Smooth muscle cell of the brain vasculature (primary cell): ENCODE results near the gene LTBP2.
"Not testable (repeated sequence)": the region's sequence is repeated elsewhere in the genome, so short reads cannot be mapped to it uniquely, and the experiment has no call there.

ENCODE experiments used
- DNase-seq: peaks from one replicate; pipeline ENCODE4 v3.0.0-alpha.2; 2012; ENCODE audit warnings: low read depth, low spot score

LTBP2 gene

DNA sequence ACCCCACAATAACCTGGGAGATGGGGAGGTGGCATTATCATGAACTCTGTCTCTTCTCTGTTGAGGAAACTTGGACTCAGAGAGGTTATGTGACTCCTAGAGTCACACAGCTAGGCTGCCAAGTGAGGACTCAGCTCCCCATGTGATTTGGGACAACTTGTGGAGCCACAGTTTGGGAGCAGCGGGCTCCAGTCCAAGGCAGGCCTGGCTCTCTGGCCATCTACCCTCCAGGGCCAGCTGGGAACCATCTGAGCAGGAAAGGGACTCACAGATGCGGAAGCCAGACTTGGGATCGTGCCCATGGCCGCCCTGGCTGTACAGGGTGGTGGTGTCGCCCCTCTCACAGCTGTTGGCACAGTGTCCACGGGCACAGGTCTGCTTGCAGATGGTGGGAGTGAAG, 59.4 kb downstream of the LTBP2 start:
- DNase-seq = no peak

DNA sequence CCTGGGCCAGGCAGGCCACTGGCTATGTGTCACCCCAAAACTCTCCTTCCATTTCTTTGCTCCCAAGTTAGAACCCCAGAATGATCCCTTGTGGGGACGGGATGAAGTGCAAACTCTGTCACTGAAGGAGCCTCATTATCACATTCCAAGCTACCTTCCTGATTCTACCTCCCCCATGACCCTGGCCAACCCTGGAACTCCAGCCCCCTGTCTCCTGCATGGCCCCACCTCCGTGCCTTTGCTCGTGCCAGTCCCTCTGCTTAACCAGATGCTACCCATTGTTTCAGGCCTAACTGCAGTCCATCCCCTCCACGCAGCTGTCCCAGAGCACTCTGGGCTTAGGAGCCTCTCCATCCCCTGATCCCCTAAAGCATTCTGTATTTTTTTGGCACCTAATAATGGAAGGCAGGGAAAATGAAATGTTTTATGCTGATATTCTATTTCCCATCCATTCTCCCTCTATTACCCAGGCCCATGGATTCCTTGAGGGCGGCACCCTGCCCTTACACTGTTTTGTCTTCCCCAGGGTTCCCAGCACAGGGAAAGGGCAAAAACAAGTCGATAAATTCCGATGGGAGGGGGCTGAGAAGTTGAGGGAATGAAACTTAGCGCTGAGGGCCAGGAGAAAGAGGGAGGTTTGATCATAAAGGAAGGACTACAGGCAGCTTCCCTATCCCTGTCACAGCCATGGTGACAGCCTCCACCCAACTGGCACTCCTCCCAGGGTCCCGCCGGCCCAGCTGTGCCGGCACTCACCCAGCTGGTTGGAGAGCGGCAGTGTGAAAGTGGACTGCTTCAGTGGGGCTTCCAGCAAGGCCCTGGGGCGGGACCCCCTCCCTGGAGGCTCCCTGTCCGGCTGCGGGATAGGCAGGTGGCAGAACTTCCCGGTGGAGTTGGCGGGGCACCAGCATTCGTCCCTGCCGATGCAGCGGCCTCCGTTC, 60.3 kb downstream of the LTBP2 start:
- DNase-seq = no peak

DNA sequence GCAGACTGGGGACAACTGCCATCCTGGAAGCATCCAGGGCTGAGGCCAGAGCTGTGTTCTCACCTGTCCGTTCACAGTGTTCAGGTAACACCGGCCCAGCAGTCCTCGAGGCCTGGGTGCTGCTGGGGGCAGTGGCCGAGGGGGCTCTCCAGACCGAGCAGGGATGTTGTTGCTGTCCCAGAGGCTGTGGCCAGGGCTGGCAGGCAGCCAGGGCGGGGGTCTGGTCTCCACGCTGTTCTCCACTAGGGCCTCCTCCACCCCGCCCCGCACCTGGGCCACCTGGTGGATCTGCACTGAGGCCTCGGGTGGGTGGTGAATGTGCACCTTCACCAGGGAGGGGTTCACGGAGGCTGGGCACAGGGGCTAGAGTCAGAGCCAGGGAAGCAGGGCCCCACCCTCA, 61.0 kb downstream of the LTBP2 start:
- no peak for DNase-seq

DNA sequence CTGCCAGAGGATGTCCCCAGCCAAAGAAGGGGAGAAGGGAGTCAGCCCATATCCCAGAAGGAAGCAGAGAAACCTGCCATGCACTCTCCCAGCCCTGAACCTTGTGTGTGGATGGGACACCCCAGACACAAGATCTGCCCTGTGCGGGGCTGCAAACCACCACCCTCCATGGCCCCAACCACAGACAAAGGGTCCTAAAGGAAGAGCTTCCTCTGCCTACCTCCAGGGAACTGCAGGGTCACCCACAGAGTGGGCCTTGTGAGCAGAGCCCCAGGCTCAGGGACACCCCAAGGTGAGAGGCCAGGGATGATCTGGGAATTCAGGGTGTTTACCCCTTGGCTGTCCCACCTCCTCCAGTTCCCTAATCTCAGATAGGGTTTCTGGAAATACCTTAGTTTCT, 62.0 kb downstream of the LTBP2 start:
- DNase-seq = no peak

DNA sequence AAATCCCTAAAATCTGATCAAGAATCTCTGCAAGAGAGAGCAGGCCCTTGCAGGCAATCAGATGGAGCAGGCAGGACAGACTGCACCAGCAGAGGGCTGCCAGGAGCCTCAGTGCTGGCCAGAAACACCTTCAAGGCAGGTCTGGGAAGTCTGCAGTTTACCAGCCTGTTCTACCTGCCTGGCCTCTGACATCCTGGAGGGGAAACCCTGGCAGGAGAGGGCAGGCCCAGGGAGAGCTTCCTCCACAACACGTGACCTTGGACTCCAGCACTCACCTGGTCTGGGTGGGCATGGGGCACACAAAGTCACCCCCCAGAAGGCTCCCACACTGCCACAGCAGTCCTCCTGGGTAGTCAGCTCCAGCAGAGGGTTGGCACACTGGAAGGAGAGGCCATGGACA, 62.4 kb downstream of the LTBP2 start:
- no peak for DNase-seq

DNA sequence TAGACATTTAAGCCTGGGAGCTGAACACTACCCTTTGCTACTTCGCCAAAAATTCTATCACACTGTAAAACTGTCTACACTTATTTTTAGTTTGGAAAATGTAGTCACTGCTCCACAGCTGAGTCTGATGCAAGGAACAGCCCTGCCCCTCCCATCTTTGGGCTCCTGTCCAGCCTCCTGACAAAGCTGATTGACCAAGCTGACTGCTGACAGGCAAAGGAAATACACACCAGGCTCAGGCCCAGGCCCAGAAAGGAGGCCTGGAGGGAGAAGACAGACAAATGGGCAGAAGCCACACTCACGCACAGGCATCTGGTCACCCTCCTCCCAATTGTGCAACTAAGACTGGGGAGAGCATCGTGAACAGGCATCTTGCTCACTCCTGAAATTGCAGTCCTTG, 63.2 kb downstream of the LTBP2 start:
- no peak for DNase-seq

DNA sequence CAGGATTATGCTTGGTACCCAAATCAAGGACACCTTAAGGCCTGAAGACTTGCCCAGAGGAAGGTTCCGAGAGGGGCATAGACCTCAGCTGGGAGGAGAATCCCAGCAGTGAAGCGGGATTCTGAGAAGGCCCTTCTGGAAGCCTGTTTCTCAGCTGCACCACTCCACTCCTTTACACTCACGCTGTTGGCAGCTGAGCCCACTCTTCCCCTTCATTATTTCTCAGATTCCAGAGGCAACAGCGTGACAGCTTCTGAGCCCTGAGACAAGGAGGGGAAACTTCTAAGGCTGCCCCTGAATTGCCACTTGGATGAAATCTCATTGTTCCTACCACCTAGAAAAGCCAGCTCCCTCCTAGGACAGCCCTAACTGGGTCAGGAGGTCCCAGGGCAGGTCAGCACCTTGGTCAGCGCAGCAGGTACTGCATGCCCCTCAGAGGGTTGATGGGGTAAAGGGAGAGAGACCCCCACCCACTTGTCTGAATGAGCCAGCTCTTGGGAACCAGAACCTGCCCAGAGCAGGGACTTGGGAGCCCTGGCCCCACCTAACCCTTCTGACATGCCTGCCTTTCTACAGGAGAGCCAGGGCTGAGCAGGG, 64.6 kb downstream of the LTBP2 start:
- DNase-seq = no peak

DNA sequence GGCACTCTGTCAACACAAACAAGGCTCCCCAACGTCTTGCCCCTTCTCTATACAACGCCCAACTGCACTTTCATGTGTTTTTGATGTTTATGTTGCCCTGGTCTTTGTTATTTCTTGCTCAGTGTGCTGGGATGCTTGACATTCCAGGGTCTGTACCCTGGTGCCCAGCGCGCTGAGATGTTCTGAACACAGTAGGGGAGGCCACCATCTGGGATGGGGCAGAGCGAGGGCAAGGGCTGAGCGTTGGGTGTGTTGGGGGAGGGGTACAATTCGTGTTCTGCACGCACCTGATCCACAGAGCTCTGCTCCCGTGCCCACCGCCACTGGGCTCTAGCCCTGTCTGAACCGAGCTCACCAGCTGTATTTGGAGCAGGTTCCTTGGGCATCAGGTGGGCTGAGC, 65.6 kb downstream of the LTBP2 start:
- no peak for DNase-seq

DNA sequence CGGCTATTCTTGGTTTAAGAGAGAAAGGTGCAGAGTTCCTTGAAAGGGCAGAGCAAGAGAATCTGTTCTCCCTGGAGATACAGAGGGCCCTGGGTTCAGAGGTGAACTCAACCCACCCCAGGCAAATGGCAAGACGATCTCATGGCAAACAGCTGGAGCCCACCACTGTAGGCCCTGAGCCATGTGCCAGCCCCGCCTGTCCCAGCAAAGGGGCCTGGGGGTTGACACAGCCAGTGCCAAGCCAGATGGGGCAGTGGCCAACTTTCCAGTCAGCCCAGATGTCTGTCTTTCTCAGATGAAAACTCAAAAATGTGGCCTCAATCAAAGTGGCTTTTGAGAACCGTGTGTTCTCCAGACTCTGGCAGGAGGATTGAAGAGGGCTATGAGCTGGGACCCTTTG, 66.7 kb downstream of the LTBP2 start:
- DNase-seq = no peak

DNA sequence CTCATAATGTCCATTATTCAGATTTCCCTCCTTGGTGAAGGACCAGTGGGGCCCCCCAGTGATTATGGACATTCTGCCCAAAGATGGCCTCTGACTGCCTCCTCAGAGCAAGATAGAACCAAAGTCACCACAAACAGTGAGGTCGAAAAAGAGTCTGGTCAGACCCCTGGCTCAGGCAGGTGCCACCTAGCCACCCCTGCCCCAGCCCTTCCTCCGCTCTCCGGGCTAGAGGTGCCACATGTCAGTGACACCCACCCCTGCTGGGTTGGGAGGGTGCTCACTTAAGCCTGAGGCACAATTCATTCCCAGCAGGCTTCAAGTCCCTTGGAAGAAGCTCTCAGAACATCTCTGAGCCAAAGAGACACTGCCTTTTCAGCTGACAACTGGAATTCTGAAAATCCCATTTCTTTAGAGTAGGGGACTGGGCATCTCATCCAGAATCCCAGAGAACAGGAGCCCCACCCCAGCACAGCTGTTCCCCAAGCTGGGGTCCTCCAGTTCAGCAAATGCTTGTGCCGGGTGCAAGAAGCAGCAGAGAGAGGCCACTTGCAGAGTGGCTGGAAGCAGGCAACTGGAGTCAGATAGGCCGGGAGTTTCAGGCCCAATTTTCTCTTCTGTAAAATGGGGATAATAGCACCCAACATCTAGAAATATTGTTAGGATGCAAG, 68.1 kb downstream of the LTBP2 start:
- no peak for DNase-seq

DNA sequence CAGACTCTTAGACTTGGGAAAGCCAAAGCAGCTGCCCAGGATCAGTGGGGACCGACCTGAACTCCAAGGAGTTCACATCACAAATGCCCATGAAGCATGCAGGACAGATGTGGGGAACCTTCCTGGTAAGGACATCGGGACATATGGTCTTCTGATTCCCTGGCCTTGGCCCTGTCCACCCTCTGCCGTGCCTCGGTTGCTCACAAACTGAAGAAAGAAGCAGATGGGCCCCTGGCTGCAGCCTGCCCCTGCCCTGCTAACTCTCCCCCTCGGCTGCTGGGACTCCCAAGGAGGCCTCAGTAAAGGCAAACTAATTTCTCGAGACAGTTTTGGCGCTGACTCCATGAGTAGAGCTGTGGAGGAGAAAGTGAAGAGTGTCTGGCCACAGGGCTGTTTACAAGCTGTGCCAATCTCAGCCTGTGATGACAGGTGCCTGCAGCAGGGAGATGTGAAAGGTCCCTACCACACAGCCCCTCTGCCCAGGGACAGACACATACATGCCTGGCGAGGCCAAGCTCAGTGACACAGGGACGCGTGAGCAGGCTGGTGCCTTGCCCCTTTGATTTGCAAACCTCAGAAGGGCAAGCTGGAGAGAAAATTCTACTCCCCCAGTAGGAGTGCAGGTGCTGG, 69.9 kb downstream of the LTBP2 start:
- no peak for DNase-seq

DNA sequence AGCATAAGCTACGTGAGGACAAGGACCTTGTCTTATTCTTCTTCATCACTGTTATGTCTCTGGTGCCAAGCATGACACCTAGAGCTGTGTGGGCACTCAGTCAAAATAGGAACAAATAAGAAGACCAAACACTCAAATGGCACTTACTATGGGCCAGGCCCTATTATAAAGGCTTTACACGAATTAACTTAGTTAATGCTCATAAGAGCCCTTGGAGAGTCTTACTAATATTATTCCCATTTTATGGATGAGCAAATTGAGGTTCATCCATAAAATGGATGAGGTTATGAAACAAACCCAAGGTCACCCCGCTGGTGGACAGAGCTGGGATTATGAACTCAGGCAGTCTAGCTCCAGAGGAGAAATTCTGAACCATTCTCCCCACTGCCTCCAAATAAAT, 70.8 kb downstream of the LTBP2 start:
- DNase-seq = no peak

DNA sequence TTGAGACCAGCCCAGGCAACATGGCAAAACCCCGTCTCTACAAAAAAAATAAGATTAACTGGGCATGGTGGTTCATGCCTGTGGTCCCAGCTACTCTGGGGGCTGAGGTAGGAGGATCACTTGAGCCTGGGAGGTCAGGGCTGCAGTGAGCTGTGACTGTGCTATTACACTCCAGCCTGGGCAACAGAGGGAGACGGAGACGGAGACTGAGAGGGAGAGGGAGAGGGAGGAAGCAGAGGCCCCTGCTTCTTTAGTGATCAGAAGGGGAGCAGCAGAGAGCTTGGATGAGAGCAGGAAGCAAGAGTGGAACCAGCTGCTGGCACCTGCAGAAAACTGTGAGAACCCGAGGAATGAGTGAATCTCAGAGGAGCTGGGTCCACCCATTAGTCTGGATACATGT, 72.5 kb downstream of the LTBP2 start:
- no peak for DNase-seq

DNA sequence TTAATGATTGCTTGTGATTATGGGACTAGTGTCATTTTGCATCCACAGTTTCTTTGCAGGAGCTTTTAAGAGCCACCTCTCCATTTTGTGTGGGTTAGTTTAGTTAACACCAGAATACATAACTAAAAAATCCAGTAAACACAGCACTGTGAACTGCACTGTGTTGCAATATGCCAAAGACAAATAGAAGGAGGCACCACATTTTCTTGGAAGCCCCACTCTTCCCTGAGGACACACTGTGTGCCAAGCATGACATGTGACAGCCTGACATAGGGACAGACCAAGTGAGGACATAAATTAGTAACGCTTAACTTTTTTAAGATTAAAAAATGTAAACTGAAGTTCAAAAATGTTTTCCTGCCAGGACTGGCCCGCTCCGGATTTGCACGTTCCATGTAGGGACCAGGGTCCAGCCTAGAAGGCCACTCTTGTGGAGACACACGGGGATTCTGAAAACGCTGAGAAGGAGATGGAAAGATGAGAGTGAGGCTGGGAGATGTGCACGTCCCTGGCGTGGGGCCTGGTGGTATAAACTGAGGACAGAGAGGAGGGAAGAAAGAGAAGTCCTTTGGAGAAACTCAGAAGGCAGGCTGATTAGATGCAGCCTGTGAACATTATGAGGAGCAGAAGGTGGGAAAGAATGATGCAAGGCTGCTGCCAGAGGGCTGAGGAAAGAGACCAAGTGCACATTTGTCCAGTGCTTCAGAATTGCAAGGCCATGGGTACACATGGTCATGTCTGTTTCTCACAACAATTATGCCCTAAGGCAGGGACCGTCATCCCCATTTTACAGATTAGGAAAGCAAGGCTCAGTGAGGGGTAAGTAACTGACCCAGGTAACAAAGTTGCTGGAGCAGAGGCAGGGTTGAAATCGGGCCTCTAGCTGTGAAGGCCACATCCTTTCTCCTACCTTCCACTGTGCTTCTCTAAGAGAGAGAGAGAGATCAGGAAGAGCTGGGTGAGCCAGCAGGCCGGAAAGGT, 73.3 kb downstream of the LTBP2 start:
- no peak for DNase-seq

DNA sequence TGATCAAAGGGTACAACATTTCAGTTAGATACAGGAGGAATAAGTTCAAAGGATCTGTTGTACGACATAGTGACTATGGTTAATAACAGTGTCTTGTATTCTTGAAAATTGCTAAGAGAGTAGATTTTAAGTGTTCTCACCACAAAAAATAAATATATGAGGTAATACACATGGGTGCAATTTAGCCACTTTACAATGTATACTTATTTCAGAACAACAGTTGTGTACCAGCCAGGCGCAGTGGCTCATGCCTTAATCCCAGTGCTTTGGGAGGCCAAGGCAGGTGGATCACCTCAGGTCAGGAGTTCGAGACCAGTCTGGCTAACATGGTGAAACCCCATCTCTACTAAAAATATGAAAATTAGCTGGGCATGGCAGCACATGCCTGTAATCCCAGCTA, 75.7 kb downstream of the LTBP2 start:
- DNase-seq = not testable (repeated sequence)

DNA sequence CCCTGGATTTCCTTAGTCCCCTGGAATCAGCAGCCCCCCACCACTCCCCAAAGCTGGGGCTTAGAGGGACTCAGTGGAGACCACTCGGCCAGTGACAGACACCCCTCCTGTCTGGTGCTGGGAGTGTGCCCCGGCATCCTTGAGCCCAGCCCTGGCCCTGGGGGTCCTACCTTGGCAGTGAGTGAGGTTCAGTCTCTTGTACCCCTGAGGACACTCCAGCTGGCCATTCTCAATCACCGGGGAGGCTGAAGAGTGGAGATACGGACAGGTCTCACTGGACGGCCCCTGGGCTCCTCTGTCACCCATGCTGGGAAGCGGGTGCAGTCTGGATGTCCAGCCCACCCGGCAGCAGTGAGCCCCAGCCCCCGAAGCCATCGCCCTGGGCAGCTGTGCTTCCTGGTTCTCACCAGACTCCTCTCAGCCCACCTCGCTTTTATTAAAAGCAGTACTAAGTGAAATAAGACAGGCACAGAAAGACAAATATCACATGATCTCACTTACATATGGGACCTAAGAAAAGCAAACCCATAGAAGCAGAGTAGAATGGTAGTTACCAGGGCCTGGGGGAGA, 76.2 kb downstream of the LTBP2 start:
- no peak for DNase-seq

DNA sequence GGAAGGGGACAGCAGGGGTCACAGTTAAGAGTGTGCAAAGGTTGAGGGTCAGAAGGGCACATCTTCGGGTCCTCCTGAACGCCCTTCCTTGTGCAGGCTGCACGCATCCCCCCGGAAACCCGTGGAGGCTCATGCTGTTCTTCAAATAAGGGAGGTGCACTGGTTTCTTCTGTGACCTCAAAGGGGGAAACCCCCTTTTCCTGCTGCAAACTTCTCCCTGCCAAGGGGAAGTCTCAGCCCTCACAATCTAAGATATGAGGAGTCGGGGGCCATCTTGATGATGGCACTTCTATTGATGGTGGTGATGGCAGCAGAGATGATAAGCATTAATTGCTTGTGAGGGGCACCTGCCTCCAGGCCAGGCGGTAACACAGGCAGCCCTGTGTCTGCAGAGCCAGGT, 78.5 kb downstream of the LTBP2 start:
- no peak for DNase-seq

DNA sequence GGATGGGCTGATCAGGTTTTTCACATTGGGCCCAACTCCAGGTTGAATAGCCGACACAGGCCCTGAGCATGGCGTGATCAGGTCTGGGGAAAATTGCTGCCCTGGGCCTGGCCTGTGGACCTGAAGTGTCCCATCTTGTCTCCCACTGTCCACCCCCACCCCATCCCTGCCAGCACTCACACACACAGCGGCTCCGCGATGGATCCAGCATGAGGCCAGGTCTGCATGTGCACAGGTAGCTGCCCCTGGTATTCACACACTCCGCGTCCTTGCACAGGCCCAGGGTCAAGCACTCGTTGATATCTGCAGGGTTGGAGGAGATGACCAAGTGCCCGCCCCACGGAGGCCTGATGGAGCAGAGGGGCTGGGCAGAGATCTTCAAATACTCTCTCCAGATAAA, 79.8 kb downstream of the LTBP2 start:
- DNase-seq = no peak

DNA sequence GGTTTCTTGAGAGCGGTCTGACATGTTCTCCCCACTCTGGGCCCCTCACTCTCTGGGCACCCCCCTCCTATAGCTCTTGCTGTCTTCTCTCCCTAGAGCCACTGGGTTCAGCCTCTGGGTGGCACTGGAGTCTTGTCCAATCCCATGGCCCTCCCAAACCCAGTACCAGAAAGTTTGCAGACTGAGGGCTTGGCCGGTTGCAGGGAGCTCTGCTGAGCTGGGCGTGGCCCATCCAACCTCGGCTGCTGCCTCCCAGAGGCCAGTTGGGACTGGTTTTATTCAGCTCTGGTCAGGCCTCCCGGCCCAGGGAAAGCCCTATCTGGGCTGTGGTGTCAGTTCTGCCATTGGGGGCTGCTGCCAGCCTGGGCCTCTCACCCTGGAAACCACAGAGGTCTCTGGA, 80.6 kb downstream of the LTBP2 start:
- DNase-seq = no peak

DNA sequence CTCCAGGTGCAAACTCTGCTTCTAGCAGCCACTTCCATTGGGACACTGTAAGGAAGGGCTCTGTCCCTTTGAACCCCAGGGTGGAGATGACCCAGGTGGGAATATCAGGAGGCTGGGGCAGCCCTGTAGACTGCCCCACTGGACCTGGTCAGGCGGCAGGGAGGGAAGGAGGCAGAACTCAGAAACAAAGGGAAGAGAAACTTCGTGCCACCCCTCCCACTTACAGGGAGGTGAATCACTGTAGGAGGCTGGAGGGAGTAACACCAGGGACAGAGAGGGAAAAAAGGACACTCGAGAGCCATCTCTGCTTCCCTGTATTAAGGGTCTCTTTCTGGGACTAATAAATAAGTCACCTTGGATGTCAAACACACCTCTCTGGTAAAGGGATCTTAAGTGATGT, 81.0 kb downstream of the LTBP2 start:
- no peak for DNase-seq

DNA sequence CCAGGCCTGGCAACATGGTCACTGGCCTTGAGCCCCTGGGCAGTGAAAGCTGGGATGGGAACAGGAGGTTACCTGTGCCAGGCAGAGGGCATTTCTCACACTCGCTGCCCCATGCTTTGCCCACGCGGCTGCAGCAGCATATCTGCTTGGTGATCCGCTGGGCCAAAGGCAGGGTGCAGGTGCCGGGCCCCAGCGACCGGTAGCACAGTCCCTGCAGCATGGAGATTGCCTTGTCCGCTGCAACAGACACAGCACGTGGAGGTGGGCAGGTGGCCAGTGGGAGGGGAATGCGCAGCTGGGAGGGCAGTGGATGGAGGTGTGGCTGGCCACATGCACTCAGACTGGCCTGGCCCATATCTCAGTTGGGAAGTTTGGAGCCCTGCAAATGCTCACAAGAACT, 83.2 kb downstream of the LTBP2 start:
- DNase-seq = no peak
